Tibial artery (tissue), 4 donors: ENCODE measurements around the gene UTP25.
A peak's percentile ranks its signal among the peaks of the same experiment; 100 is the strongest.
"Not testable (repeated sequence)": the region's sequence is repeated elsewhere in the genome, so short reads cannot be mapped to it uniquely, and the experiment has no call there.

ENCODE experiments used
- DNase-seq, 2 donors: peaks; one replicate each; pipeline ENCODE4 v3.0.0-alpha.2; 2019
- H3K27ac ChIP-seq, 2 donors: fragments of 200-600 bp; sonication (generic) in 1 of 2; 1 replicate in 1 of 2; 2 replicates in 1 of 2; pipeline ENCODE4 v1.5.1; 2018 to 2019; ENCODE audit warnings: mild to moderate bottlenecking in 1 of 2
- H3K27me3 ChIP-seq, 2 donors: fragments of 200-600 bp; sonication (generic) in 1 of 2; one replicate each; pipeline versions ENCODE4 v1.5.1 to v1.6.0; 2016 to 2019
- H3K36me3 ChIP-seq, 3 donors: fragments of 200-600 bp; sonication (generic) in 2 of 3; one replicate each; pipeline ENCODE4 v1.5.1; 2016 to 2019; ENCODE audit warnings: mild to moderate bottlenecking in 2 of 3
- H3K4me1 ChIP-seq, 4 donors: fragments of 200-600 bp; sonication (generic) in 2 of 4; 1 replicate in 3 of 4; 2 replicates in 1 of 4; pipeline ENCODE4 v1.5.1; 2016 to 2019
- H3K4me3 ChIP-seq, 2 donors: fragments of 200-600 bp; sonication (generic) in 1 of 2; 1 replicate in 1 of 2; 2 replicates in 1 of 2; pipeline ENCODE4 v1.5.1; 2018 to 2019; ENCODE audit warnings: mild to moderate bottlenecking in 2 of 2
- H3K9me3 ChIP-seq, 3 donors: fragments of 200-600 bp; sonication (generic) in 1 of 3; one replicate each; pipeline ENCODE4 v1.5.1; 2016 to 2019
- intact Hi-C: fragments of 100-400 bp; cut with DNase I; formaldehyde crosslinking; loops from one replicate; pipeline ENCODE4 v1.15.0; 2023; ENCODE audit warnings: low total_unique reads
- TF ChIP-seq, protein P1 (sequence below), 2 experiments: fragments of 200-600 bp in 1 of 2; fragments of 450-650 bp in 1 of 2; IDR thresholded peaks; one replicate each; pipeline ENCODE4 v1.5.1; 2017 to 2019; ENCODE audit warnings: antibody characterized with exemption in 2 of 2, mild to moderate bottlenecking in 1 of 2, moderate library complexity in 1 of 2

The UTP25 gene

DNA sequence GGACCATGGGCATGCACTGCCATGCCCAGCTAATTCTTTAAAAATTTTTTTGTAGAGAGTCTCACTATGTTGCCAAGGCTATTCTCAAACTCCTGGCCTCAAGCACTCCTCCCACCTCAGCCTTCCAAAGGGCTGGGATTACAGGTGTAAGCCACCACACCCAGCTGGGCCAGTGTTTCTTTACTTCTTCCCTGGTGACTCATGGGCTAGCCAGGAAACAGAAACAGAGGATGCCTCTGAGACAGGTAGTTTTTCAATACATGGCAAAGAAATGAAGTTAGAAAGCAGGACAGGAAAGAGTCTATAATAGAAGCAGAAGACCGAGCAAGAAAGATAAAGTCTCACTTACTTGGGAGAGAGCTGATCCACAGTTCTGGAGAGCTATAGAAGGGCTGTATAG is 35.9 kb upstream of the UTP25 start:
- TF ChIP-seq, protein P1, sequence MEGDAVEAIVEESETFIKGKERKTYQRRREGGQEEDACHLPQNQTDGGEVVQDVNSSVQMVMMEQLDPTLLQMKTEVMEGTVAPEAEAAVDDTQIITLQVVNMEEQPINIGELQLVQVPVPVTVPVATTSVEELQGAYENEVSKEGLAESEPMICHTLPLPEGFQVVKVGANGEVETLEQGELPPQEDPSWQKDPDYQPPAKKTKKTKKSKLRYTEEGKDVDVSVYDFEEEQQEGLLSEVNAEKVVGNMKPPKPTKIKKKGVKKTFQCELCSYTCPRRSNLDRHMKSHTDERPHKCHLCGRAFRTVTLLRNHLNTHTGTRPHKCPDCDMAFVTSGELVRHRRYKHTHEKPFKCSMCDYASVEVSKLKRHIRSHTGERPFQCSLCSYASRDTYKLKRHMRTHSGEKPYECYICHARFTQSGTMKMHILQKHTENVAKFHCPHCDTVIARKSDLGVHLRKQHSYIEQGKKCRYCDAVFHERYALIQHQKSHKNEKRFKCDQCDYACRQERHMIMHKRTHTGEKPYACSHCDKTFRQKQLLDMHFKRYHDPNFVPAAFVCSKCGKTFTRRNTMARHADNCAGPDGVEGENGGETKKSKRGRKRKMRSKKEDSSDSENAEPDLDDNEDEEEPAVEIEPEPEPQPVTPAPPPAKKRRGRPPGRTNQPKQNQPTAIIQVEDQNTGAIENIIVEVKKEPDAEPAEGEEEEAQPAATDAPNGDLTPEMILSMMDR (IDR thresholded peaks at IDR 0.05) = no peak
- Histone ChIP-seq H3K36me3 (peaks cover 0 to 24% (median 0%) of the 10 kb centered on the region in 3 donors), H3K27ac (no peak overlapping the region)

DNA sequence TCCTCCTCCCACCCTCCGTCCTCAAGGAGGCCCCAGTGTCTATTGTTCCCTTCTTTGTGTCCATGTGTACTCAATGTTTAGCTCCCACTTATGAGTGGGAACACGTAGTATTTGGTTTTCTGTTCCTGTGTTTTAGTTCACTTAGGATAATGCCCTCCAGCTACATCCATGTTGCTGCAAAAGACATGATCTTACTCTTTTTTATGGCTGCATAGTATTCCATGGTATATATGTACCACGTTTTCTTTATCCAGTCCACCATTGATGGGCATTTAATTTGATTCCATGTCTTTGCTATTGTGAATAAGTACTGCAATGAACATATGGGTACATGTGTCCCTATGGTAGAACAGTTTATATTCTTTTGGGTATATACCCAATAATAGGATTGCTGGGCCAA is 34.1 kb upstream of the UTP25 start:
- intact Hi-C loops, H3K4me1 ChIP-seq, DNase-seq, H3K9me3 ChIP-seq, H3K27ac ChIP-seq, H3K4me3 ChIP-seq: not testable (repeated sequence)
- Histone ChIP-seq H3K36me3 (peaks cover 0 to 24% (median 0%) of the 10 kb centered on the region in 3 donors), H3K27me3 (peaks cover 0 to 10% of the 10 kb centered on the region in 2 donors)

More for the DNA sequence above, 35.9 kb upstream of the UTP25 start:
- no peaks in the 10 kb centered on the region for H3K9me3 ChIP-seq
- H3K4me3 ChIP-seq = no peak overlapping the region
- DNase-seq = no peak
- H3K4me1 ChIP-seq = peaks cover 0 to 14% (median 7%) of the 10 kb centered on the region in 4 donors
- peaks cover 0 to 10% of the 10 kb centered on the region in 2 donors for H3K27me3 ChIP-seq
- intact Hi-C loops = no loop called here

DNA sequence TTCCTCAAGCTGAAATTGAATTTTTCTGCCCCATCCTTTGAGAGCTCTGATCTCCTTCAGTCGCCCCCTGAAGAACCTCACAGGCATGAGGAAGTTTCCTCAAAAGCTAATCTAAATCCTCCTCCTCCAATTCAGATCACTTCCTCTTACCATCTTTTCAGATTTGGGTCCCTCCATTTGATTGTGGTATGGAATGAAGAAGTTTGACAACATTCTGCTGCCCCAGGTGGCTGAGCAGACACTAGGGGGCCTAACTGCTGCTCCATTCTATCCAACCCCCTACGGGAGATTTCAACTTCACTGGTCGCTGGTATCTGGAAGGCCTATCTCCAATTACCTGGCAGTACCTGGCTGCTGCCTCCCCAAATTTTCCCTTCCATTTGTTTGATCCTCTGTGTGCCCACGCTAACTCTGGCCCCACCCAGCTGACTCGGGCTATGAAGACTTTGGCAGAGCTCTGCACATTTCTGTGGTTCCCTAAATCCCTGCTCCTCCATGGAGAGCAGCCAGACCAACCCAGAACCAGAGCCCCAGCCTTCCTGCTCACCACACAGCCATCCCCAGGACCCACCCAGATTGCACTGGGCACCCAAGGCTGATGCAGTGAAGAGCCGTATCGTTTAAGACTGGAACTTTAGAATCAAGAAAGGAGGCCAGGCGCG is 29.7 kb upstream of the UTP25 start:
- DNase-seq = no peak
- Histone ChIP-seq H3K27me3 (peaks cover 0 to 10% of the 10 kb centered on the region in 2 donors), H3K27ac (no peak overlapping the region), H3K4me3 (no peak overlapping the region), H3K9me3 (no peaks in the 10 kb centered on the region), H3K4me1 (peaks cover 0 to 9% (median 0%) of the 10 kb centered on the region in 4 donors), H3K36me3 (peaks cover 0 to 6% (median 0%) of the 10 kb centered on the region in 3 donors)
- intact Hi-C loops = no loop called here
- TF ChIP-seq, protein P1 (IDR thresholded peaks at IDR 0.05) = no peak

DNA sequence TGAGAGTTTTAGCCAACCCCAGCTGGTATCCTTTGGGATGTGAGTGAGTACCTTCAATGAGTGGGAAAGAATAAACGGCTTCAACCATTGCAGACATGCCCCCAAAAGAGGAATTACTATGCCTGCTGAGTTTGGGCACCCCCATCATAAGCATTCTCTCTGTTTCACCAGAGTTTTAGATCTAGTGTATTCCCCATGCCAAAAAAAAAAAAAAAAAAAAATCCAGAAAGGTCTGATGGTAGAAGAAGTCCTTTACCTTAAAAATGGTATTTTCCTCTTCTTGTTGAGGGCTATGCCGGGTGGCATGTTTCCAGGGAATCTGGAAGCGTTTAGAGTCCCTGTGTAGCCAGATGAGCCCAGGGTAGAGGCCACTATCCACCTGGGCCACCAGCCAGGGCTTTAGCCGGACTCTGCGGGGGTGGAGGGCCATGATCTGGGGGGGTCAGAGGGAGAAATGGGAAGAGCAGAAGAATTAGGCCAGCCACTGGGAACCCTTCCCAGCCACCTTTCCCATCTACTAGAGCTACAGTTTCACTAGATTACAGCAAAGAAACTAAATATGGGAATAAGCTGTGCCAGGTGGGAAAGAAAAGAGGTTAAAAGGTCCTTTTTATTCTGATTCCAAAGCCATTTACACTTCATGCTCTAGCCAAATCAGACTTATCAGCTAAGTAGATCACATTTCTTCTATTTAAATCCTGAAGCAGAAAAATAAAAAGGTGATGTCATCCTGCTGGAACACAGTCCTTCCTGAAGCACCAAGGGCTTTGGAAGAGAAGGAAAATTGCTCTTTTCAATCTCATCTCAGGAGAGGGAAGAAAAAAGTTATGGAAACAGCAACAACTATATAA is 26.6 kb upstream of the UTP25 start:
- Histone ChIP-seq H3K36me3 (no peaks in the 10 kb centered on the region), H3K4me3 (no peak overlapping the region), H3K27ac (peak overlapping the region; percentile 17 to 37), H3K4me1 (peaks cover 0 to 13% (median 3%) of the 10 kb centered on the region in 4 donors), H3K9me3 (no peaks in the 10 kb centered on the region), H3K27me3 (peaks cover 0 to 12% of the 10 kb centered on the region in 2 donors)
- TF ChIP-seq, protein P1 (IDR thresholded peaks at IDR 0.05) = no peak
- intact Hi-C loops = no loop called here
- peak in 1 of 2 donors; percentile 40 for DNase-seq

DNA sequence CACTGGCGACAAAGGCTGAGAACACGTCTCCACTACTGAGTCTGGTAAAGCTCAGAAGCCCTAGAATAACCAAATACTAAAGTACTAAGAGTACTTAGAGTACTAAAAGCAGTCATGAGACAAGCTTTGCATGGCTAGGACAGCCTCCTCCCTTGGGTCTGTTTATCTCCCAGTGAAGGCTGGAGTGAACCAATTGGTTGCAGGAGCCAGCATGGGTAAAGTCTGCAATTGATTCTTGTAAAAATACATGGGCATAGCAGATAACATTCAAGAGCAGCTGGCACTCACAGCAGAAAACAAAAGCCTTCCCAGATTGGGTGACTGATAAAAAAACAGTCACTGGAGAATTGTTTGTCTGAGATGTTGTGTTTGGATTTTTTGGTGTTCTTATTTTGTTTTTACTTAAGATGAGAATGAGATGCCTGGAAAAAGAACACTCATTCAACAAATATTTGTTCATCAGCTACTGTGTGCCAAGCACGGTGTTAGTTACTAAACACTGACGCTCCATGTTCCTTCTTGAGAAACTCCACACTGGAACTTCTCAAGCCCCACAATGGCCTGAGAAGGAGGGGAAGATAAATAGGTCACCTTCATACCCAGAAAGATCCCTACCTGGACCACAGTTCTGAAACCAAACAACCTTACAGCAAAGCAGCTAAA is 25.5 kb upstream of the UTP25 start:
- peak overlapping the region; percentile 17 to 37 for H3K27ac ChIP-seq
- intact Hi-C loops = no loop called here
- H3K4me3 ChIP-seq = no peak overlapping the region
- peaks cover 0 to 15% (median 4%) of the 10 kb centered on the region in 4 donors for H3K4me1 ChIP-seq
- TF ChIP-seq, protein P1 (IDR thresholded peaks at IDR 0.05) = no peak
- H3K9me3 ChIP-seq = no peaks in the 10 kb centered on the region
- peak in 1 of 2 donors; percentile 50 for DNase-seq
- H3K27me3 ChIP-seq = peaks cover 0 to 10% of the 10 kb centered on the region in 2 donors
- no peaks in the 10 kb centered on the region for H3K36me3 ChIP-seq
